Nephron progenitor cell (in vitro differentiated cells): Measurements from ENCODE around the gene DMRTC1B.
"Not testable (repeated sequence)": the region's sequence is repeated elsewhere in the genome, so short reads cannot be mapped to it uniquely, and the experiment has no call there.

Experiments used
- DNase-seq: peaks from one replicate; pipeline ENCODE4 v3.0.0; 2021
- H3K27ac Mint-ChIP-seq: 2 replicates; pipeline ENCODE4 v1.8.0; 2021; ENCODE audit warnings: mild to moderate bottlenecking, moderate library complexity, mixed read lengths
- H3K27me3 Mint-ChIP-seq: 2 replicates; pipeline ENCODE4 v1.8.0; 2021; ENCODE audit warnings: mild to moderate bottlenecking, low read depth, mixed read lengths; ENCODE audit not compliant: poor library complexity
- H3K36me3 Mint-ChIP-seq: 2 replicates; pipeline ENCODE4 v1.8.0; 2021; ENCODE audit warnings: low read depth, mixed read lengths
- H3K4me1 Mint-ChIP-seq: 2 replicates; pipeline ENCODE4 v1.8.0; 2021; ENCODE audit warnings: mixed read lengths
- H3K4me3 Mint-ChIP-seq: 2 replicates; pipeline ENCODE4 v1.8.0; 2021; ENCODE audit warnings: mild to moderate bottlenecking, moderate library complexity, mixed read lengths
- H3K9me3 Mint-ChIP-seq: 2 replicates; pipeline ENCODE4 v1.8.0; 2021; ENCODE audit warnings: mild to moderate bottlenecking, moderate library complexity, mixed read lengths

The DMRTC1B gene

DNA sequence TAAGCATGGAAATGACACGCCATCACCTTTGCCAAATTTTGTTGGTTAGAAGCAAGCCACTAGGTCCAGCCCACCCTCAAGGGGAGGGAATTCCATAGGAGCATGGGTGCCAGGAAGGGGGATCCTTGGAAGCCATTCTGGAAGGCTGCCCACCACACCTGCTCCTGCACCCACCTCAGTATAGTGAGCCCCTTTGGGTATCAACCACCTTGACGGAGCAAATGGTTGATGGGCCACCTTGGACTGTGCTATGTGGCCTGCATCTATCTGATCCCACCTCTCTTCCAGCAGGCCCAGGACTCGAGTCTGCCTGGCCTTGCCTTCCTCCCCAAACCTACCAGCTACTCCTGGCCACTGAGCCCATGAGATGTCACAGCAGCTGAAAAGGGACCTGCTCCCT lies 13.7 kb downstream of the DMRTC1B start:
- DNase-seq, H3K36me3 Mint-ChIP-seq, H3K27ac Mint-ChIP-seq: not testable (repeated sequence)

DNA sequence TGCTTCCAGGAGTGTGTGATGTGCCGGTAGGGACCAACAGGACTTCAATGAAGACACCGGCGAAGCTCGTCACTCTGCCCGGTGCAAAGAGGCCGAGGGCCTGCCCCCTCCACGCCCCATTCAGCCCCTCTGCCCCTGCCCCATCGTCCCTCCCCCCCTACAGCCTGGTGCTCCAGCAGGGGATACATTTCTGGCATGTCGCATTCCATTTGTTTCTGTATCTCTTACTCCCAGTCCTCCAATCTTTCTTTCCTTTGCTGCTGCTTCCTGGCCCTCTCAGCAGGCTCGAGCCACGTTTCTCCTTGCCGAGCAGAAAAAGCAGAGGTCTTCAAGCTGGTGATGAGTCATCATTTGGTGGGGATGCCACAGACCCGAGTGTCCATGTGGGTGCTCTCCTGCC lies 31.4 kb downstream of the DMRTC1B start, which contains the start of gene FAM236D:
Gene FAM236D, minus strand, starts transcription at position 101 of the 400 bp plus-strand sequence. Its CDS starts 100 bp downstream, at position 1.
- H3K9me3 Mint-ChIP-seq, DNase-seq, H3K4me3 Mint-ChIP-seq, H3K4me1 Mint-ChIP-seq, H3K27ac Mint-ChIP-seq, H3K36me3 Mint-ChIP-seq, H3K27me3 Mint-ChIP-seq: not testable (repeated sequence)

More for the DNA sequence above, 13.7 kb downstream of the DMRTC1B start:
- not testable (repeated sequence) for H3K4me3 Mint-ChIP-seq, H3K4me1 Mint-ChIP-seq, H3K9me3 Mint-ChIP-seq, H3K27me3 Mint-ChIP-seq

- not testable (repeated sequence) for H3K4me1 Mint-ChIP-seq, H3K9me3 Mint-ChIP-seq, H3K36me3 Mint-ChIP-seq, H3K27me3 Mint-ChIP-seq, H3K27ac Mint-ChIP-seq, H3K4me3 Mint-ChIP-seq, DNase-seq
These were observed 54.0 kb downstream of the DMRTC1B start for GRCh38 chrX:72830701-72831100.

GRCh38 chrX:72837532-72837931 lies 60.8 kb downstream of the DMRTC1B start:
- H3K36me3 Mint-ChIP-seq, result not testable (repeated sequence)

GRCh38 chrX:72882898-72883297 lies 106.2 kb downstream of the DMRTC1B start:
- not testable (repeated sequence) for H3K27ac Mint-ChIP-seq, DNase-seq, H3K4me3 Mint-ChIP-seq, H3K27me3 Mint-ChIP-seq, H3K4me1 Mint-ChIP-seq, H3K36me3 Mint-ChIP-seq, H3K9me3 Mint-ChIP-seq

More at GRCh38 chrX:72837532-72837931, 60.8 kb downstream of the DMRTC1B start:
- not testable (repeated sequence) for H3K4me3 Mint-ChIP-seq, DNase-seq, H3K27me3 Mint-ChIP-seq, H3K4me1 Mint-ChIP-seq, H3K27ac Mint-ChIP-seq, H3K9me3 Mint-ChIP-seq

DNA sequence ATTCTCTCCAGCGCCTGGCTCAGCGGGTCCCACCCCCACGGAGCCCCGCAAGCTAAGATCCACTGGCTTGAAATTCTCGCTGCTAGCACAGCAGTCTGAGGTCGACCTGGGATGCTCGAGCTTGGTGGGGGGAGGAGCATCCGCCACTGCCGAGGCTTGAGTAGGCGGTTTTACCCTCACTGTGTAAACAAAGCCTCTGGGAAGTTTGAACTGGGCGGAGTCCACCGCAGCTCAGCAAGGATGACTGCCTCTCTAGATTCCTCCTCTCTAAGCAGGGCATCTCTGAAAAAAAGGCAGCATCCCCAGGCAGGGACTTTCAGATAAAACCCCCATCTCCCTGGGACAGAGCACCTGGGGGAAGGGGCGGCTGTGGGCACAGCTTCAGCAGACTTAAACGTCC lies 113.0 kb downstream of the DMRTC1B start:
- DNase-seq, H3K4me3 Mint-ChIP-seq, H3K27ac Mint-ChIP-seq, H3K4me1 Mint-ChIP-seq, H3K27me3 Mint-ChIP-seq, H3K9me3 Mint-ChIP-seq, H3K36me3 Mint-ChIP-seq: not testable (repeated sequence)
